ENCODE data around the gene LIMS2. TPM values are rescaled to one million over a fixed set of nuclear protein-coding genes. Genes with fewer than 3 reads are reported as not detected.

The LIMS2 gene
- total RNA-seq, 3 donors from 2014 or later = 9.5 to 27.9 (median 19.4) TPM

DNA sequence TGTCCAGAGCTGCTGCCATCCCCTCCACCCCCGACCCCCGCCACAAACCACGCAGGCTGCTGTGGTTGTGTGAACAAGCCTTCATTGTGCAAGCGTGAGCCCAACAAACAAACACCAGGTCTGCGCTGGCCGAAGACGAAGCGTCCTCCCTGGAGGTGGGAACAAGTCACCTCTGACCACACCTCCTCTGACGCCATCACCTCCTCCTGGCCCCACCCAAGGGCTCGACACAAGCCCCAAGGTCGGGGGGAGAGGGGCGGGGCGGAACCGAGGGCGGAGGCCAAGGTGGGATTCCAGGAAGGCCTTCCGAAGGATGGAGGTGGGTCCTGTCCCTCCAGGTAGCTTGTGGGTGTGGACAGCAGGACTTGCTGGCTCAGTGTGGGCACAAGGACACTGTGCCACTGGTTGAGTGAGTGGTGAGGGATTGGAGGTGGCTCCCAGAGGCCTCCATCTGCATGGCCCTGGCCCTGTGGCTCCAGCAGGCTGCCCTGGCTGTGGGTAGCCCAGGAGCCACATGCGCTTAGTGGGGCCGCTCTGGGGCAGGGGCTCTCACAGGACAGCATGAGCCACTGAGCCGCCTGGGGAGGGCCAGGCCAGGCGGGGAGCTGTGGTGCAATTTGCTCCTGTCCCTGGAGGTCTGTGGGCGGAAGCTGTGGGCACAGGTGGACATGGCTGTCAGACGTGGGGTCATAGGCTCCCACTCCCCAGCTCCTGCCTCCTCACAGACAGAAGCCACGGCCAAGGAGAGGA is 36.8 kb downstream of the LIMS2 start:
- TF ChIP-seq POLR2AphosphoS5 (IDR thresholded peaks at IDR 0.05) (no peak), CTCF (IDR thresholded peaks at IDR 0.05) (no peak), POLR2A (IDR thresholded peaks at IDR 0.05) (no peak)
- H3K4me3 ChIP-seq = no peak overlapping the region
- H3K36me3 ChIP-seq = no peaks in the 10 kb centered on the region
- intact Hi-C loops (cut with DNase I; ENCODE audit: low total_unique reads) = no loop called here
- peaks cover 3 to 10% of the 10 kb centered on the region in 2 donors for H3K4me1 ChIP-seq
- H3K27ac ChIP-seq = peak overlapping the region; percentile 66 to 93
- no peak for DNase-seq (ENCODE audit: low spot score in 2 of 2)
- H3K9me3 ChIP-seq = no peaks in the 10 kb centered on the region
- H3K27me3 ChIP-seq = no peaks in the 10 kb centered on the region

- H3K4me1 ChIP-seq = peaks cover 3 to 10% of the 10 kb centered on the region in 2 donors
- no peaks in the 10 kb centered on the region for H3K36me3 ChIP-seq
- TF ChIP-seq POLR2AphosphoS5 (IDR thresholded peaks at IDR 0.05) (peak in 1 of 3 donors; percentile 16), CTCF (IDR thresholded peaks at IDR 0.05) (no peak)
- intact Hi-C loops (cut with DNase I; ENCODE audit: low total_unique reads) = no loop called here
- H3K27me3 ChIP-seq = no peaks in the 10 kb centered on the region
- DNase-seq (ENCODE audit: low spot score in 2 of 2) = no peak
- H3K9me3 ChIP-seq = no peaks in the 10 kb centered on the region
- no peak overlapping the region for H3K4me3 ChIP-seq
- peak overlapping the region; percentile 66 to 93 for H3K27ac ChIP-seq
These were observed 37.5 kb downstream of the LIMS2 start for GRCh38 chr2:127637725-127638252.

- Histone ChIP-seq H3K4me3 (no peak overlapping the region), H3K27me3 (no peaks in the 10 kb centered on the region), H3K4me1 (peaks cover 3 to 10% of the 10 kb centered on the region in 2 donors), H3K9me3 (no peaks in the 10 kb centered on the region), H3K27ac (peak overlapping the region; percentile 66 to 93), H3K36me3 (no peaks in the 10 kb centered on the region)
- intact Hi-C loops (cut with DNase I; ENCODE audit: low total_unique reads) = no loop called here
- no peak for DNase-seq (ENCODE audit: low spot score in 2 of 2)
- no peak for TF ChIP-seq POLR2A (IDR thresholded peaks at IDR 0.05)
- no peak for TF ChIP-seq POLR2AphosphoS5 (IDR thresholded peaks at IDR 0.05)
- no peak for TF ChIP-seq CTCF (IDR thresholded peaks at IDR 0.05)
These were observed 38.1 kb downstream of the LIMS2 start for GRCh38 chr2:127637236-127637630.

GRCh38 chr2:127636248-127637235 is 38.8 kb downstream of the LIMS2 start:
- DNase-seq (ENCODE audit: low spot score in 2 of 2) = no peak
- peaks cover 3 to 10% of the 10 kb centered on the region in 2 donors for H3K4me1 ChIP-seq
- H3K27ac ChIP-seq = peak overlapping the region; percentile 66 to 93
- intact Hi-C loops (cut with DNase I; ENCODE audit: low total_unique reads) = no loop called here
- no peaks in the 10 kb centered on the region for H3K36me3 ChIP-seq
- no peak for TF ChIP-seq POLR2AphosphoS5 (IDR thresholded peaks at IDR 0.05)
- no peak for TF ChIP-seq CTCF (IDR thresholded peaks at IDR 0.05)
- TF ChIP-seq POLR2A (IDR thresholded peaks at IDR 0.05) = no peak
- no peaks in the 10 kb centered on the region for H3K9me3 ChIP-seq
- H3K27me3 ChIP-seq = no peaks in the 10 kb centered on the region
- no peak overlapping the region for H3K4me3 ChIP-seq

Measured in breast epithelium (tissue), 4 donors.